GM12878 (cell line): ENCODE measurements around the gene NAA20. TPM values are rescaled to one million over a fixed set of nuclear protein-coding genes. Genes with fewer than 3 reads are reported as not detected.

Experiments
- ATAC-seq: fragments of 200-7000 bp; cut with Tn5 transposase; 3 replicates; pipeline ENCODE4 v1.9.1; 2020; ENCODE audit warnings: mild to moderate bottlenecking, moderate library complexity
- BruUV-seq: library from RNA; stranded (reverse); fragments of 400-500 nt; replicated peaks from 2 replicates; lab custom pipeline; 2021; lab: Mats Ljungman, UMichigan
- CTCF ChIA-PET: fragments of 300-600 bp; sonication (Branson Sonifier 250); formaldehyde crosslinking; extraction: SDS; loops from one replicate; lab custom pipeline; 2021; ENCODE audit warnings: inconsistent platforms; lab: Yijun Ruan, JAX
- POLR2A ChIA-PET: fragments of 350-600 bp; formaldehyde crosslinking; extraction: SDS; loops from one replicate; lab custom pipeline; 2021; ENCODE audit warnings: inconsistent platforms; lab: Charles Lee
- RAD21 ChIA-PET: fragments of 300-600 bp; sonication (Branson Sonifier 250); formaldehyde crosslinking; loops from one replicate; lab custom pipeline; 2023; ENCODE audit warnings: antibody characterized with exemption; ENCODE audit not compliant: unreplicated experiment; lab: Charles Lee
- SMC1A ChIA-PET: fragments of 300-600 bp; sonication (Branson Sonifier 250); formaldehyde crosslinking; loops from one replicate; lab custom pipeline; 2023; ENCODE audit not compliant: unreplicated experiment, uncharacterized antibody; lab: Charles Lee
- DNase-seq: peaks from one replicate; pipeline ENCODE4 v3.0.0-alpha.2; 2011; ENCODE audit warnings: low read depth, low spot score
- FAIRE-seq: peaks from 3 replicates; lab custom pipeline; 2011; peaks lifted over from hg19 to GRCh38; lab: Jason Lieb, UNC
- H2AFZ ChIP-seq: 2 replicates; pipeline ENCODE4 v1.6.0; 2011; ENCODE audit warnings: low read depth, low read length, control low read depth; ENCODE audit not compliant: control insufficient read depth
- H3K27ac ChIP-seq: 2 replicates; pipeline ENCODE4 v1.5.1; 2011; ENCODE audit warnings: control low read depth; ENCODE audit not compliant: control insufficient read depth, insufficient read depth
- H3K27me3 ChIP-seq, 2 experiments: replicated peaks in 1 of 2; 2 replicates each; pipeline versions ENCODE4 v1.6.0 to v1.6.1; 2011; ENCODE audit warnings: low read length in 1 of 2; ENCODE audit not compliant: control insufficient read depth in 2 of 2, insufficient read depth in 2 of 2
- H3K36me3 ChIP-seq, 2 experiments: 2 replicates each; pipeline ENCODE4 v1.5.1; 2011; ENCODE audit warnings: low read length in 1 of 2; ENCODE audit not compliant: control insufficient read depth in 2 of 2, insufficient read depth in 2 of 2
- H3K4me1 ChIP-seq: 2 replicates; pipeline ENCODE4 v1.6.1; 2011; ENCODE audit warnings: mild to moderate bottlenecking, low read length, moderate library complexity, mixed read lengths; ENCODE audit not compliant: control insufficient read depth, insufficient read depth
- H3K4me2 ChIP-seq: 2 replicates; pipeline ENCODE4 v1.6.0; 2011; ENCODE audit warnings: control low read depth; ENCODE audit not compliant: control insufficient read depth, insufficient read depth
- H3K4me3 ChIP-seq: fragments of 200-600 bp; sonication (generic); 2 replicates; pipeline ENCODE4 v1.5.1; 2016
- H3K79me2 ChIP-seq: 2 replicates; pipeline ENCODE4 v1.6.0; 2011; ENCODE audit warnings: low read length; ENCODE audit not compliant: control insufficient read depth, insufficient read depth
- H3K9ac ChIP-seq: 2 replicates; pipeline ENCODE4 v1.8.0; 2011; ENCODE audit warnings: low read length, control low read depth, mixed read lengths; ENCODE audit not compliant: control insufficient read depth, insufficient read depth
- H3K9me3 ChIP-seq: replicated peaks from 3 replicates; pipeline ENCODE4 v1.5.1; 2011; ENCODE audit warnings: mild to moderate bottlenecking, low read length; ENCODE audit not compliant: control insufficient read depth, insufficient read depth
- H4K20me1 ChIP-seq: 2 replicates; pipeline ENCODE4 v1.6.0; 2011; ENCODE audit not compliant: control insufficient read depth, insufficient read depth
- CBFB ChIP-seq: IDR thresholded peaks from 2 replicates; pipeline ENCODE4 v1.6.1; 2016; ENCODE audit warnings: antibody characterized with exemption, low read depth
- ELK1 ChIP-seq: IDR thresholded peaks from 2 replicates; pipeline ENCODE4 v1.6.1; 2012; ENCODE audit warnings: low read depth, low read length, improper control_type of control experiment
- FOS ChIP-seq: IDR thresholded peaks from 3 replicates; pipeline ENCODE4 v1.6.1; 2011; ENCODE audit warnings: borderline replicate concordance; ENCODE audit not compliant: insufficient read length; ENCODE audit errors: extremely low read depth
- FOXM1 ChIP-seq: IDR thresholded peaks from 2 replicates; pipeline ENCODE4 v1.6.1; 2012; ENCODE audit warnings: low read depth, mild to moderate bottlenecking, inconsistent platforms, low read length, moderate library complexity
- HCFC1 ChIP-seq: fragments of 150-350 bp; IDR thresholded peaks from 2 replicates; pipeline ENCODE4 v1.6.1; 2014; ENCODE audit warnings: low read length
- MLLT1 ChIP-seq: fragments of 450-650 bp; IDR thresholded peaks from 2 replicates; pipeline ENCODE4 v1.6.1; 2016; ENCODE audit warnings: mild to moderate bottlenecking
- NFXL1 ChIP-seq: fragments of 450-650 bp; IDR thresholded peaks from 2 replicates; pipeline ENCODE4 v1.6.1; 2017; ENCODE audit warnings: antibody characterized with exemption, mild to moderate bottlenecking, borderline replicate concordance
- POLR2AphosphoS5 ChIP-seq: IDR thresholded peaks from 2 replicates; pipeline ENCODE4 v1.6.1; 2011; ENCODE audit warnings: mild to moderate bottlenecking, low read length, inconsistent platforms
- POU2F2 ChIP-seq: IDR thresholded peaks from 3 replicates; pipeline ENCODE4 v1.6.1; 2011; ENCODE audit warnings: low read depth, mild to moderate bottlenecking, low read length, borderline replicate concordance
- SUPT20H ChIP-seq: IDR thresholded peaks from 2 replicates; pipeline ENCODE4 v1.6.1; 2011; ENCODE audit warnings: low read depth, mild to moderate bottlenecking, low read length, moderate library complexity, borderline replicate concordance; ENCODE audit not compliant: control insufficient read depth
- SUZ12 ChIP-seq: fragments of 200-600 bp; sonication (generic); IDR thresholded peaks from one replicate; pipeline ENCODE4 v1.6.1; 2018; ENCODE audit warnings: antibody characterized with exemption, mild to moderate bottlenecking; ENCODE audit not compliant: unreplicated experiment
- ZBTB4 ChIP-seq: fragments of 450-650 bp; formaldehyde crosslinking; IDR thresholded peaks from 2 replicates; pipeline ENCODE4 v1.4.0; 2022; ENCODE audit warnings: mild to moderate bottlenecking, moderate library complexity
- ZNF207 ChIP-seq: fragments of 450-650 bp; IDR thresholded peaks from 2 replicates; pipeline ENCODE4 v1.6.1; 2014; ENCODE audit warnings: antibody characterized with exemption, mild to moderate bottlenecking, borderline replicate concordance
- WGBS: methylation state at CpG from one replicate; pipeline ENCODE4 v1.1.6; 2016; ENCODE audit warnings: low lambda C conversion rate; ENCODE audit not compliant: insufficient replicate concordance, insufficient coverage; ENCODE audit errors: missing lambda C conversion rate; 5-methylcytosine and 5-hydroxymethylcytosine counted together
- in situ Hi-C: fragments of 300-500 bp; cut with MboI; formaldehyde crosslinking; loops from 9 replicates; pipeline ENCODE4 v1.14.3; 2018; ENCODE audit warnings: mixed read lengths
- intact Hi-C: fragments of 100-400 bp; cut with micrococcal nuclease; formaldehyde crosslinking; loops from one replicate; pipeline ENCODE4 v1.14.2; 2022; ENCODE audit not compliant: unreplicated experiment
- polyA plus RNA-seq, 11 experiments: library from polyadenylated mRNA; depleted of rRNA in 4 of 11; unstranded in 6 of 11; stranded (reverse) in 5 of 11; fragments of >200 nt; fragmentation: Nextera tagmentation in 4 of 11; fragmentation: Illumina TruSeq in 1 of 11; extraction: Ambion mirVana in 4 of 11; extraction: Trizol in 1 of 11; gene quantifications; 1 replicate in 1 of 11; 2 replicates in 10 of 11; pipeline versions ENCODE4 v1.2.1 to v1.2.3, GENCODE V29; 2011 to 2016; ENCODE audit warnings: inconsistent platforms in 2 of 11, missing spikeins in 2 of 11, low read depth in 1 of 11
- total RNA-seq, 4 experiments: library from RNA; depleted of rRNA in 3 of 4; stranded (reverse); fragments of >200 nt in 3 of 4; fragmentation: Illumina TruSeq in 1 of 4; extraction: Trizol in 1 of 4; gene quantifications; 2 replicates each; pipeline versions ENCODE4 v1.2.1 to v1.2.3, GENCODE V29; 2013 to 2021

Gene NAA20
- total and polyA plus RNA-seq, 10 of the 15 experiments (the other 5 are each of a cell fraction or from before 2014, with no cell fraction given), result 48.3 to 366 (median 89.1) TPM

- DNase-seq, result no peak
- TF ChIP-seq HCFC1 (no peak), NFXL1 (no peak), MLLT1 (no peak), ELK1 (no peak), ZNF207 (no peak), FOXM1 (no peak), SUZ12 (no peak), POU2F2 (no peak), CBFB (no peak), ZBTB4 (no peak), POLR2AphosphoS5 (no peak), SUPT20H (no peak), FOS (no peak)
- Histone ChIP-seq H3K4me3 (no peak overlapping the region), H3K27ac (no peak overlapping the region), H2AFZ (no peak overlapping the region), H3K36me3 (no peaks in the 10 kb centered on the region), H3K9me3 (no peaks in the 10 kb centered on the region), H3K79me2 (no peaks in the 10 kb centered on the region), H3K9ac (no peak overlapping the region), H3K4me1 (no peaks in the 10 kb centered on the region), H3K4me2 (no peak overlapping the region), H4K20me1 (no peaks in the 10 kb centered on the region), H3K27me3 (no peaks in the 10 kb centered on the region; a peak in 1 of 4 replicates)
- CTCF ChIA-PET, result interaction anchor here (1.7 kb wide), 1 partner anchor 8 kb away, joined by 3 read pairs; no protein-coding TSS in a partner anchor
- ATAC-seq, result no peak
- no TSS peak for BruUV-seq
- FAIRE-seq, result no peak
- POLR2A ChIA-PET, result no interaction called here
- intact Hi-C loops, result no loop called here
- in situ Hi-C loops, result no loop called here
- WGBS, result 29% methylated on average over 5 of the region's 5 CpGs
- RAD21 ChIA-PET, result no interaction called here
- SMC1A ChIA-PET, result interaction anchor here (1.1 kb wide), 1 partner anchor 20 kb away, joined by 3 read pairs; no protein-coding TSS in a partner anchor
Observed at GRCh38 chr20:19970256-19970765, 46.9 kb upstream of the NAA20 start.
